Smooth muscle cell (in vitro differentiated cells): ENCODE results near the gene SLC41A1. TPM values are rescaled to one million over a fixed set of nuclear protein-coding genes. Genes with fewer than 3 reads are reported as not detected.

Source experiments
- DNase-seq: peaks from one replicate; lab custom pipeline; 2025; ENCODE audit not compliant: unreplicated experiment; lab: John Stamatoyannopoulos, UW
- H2AFZ ChIP-seq: fragments of 200-600 bp; sonication (generic); 2 replicates; pipeline ENCODE4 v1.6.0; 2016; ENCODE audit warnings: antibody characterized with exemption, low read depth, mild to moderate bottlenecking
- H3F3A ChIP-seq: fragments of 200-600 bp; sonication (generic); 2 replicates; pipeline ENCODE4 v1.6.0; 2017; ENCODE audit warnings: antibody characterized with exemption, low read depth
- H3K27ac ChIP-seq: fragments of 200-600 bp; sonication (generic); 2 replicates; pipeline ENCODE4 v1.5.1; 2016; ENCODE audit warnings: low read depth, mild to moderate bottlenecking
- H3K27me3 ChIP-seq: fragments of 200-600 bp; sonication (generic); 2 replicates; pipeline ENCODE4 v1.6.1; 2016; ENCODE audit warnings: low read depth, mild to moderate bottlenecking
- H3K36me3 ChIP-seq: fragments of 200-600 bp; sonication (generic); 2 replicates; pipeline ENCODE4 v1.5.1; 2016; ENCODE audit warnings: low read depth
- H3K4me1 ChIP-seq: fragments of 200-600 bp; sonication (generic); 2 replicates; pipeline ENCODE4 v1.5.1; 2016; ENCODE audit warnings: low read depth
- H3K4me2 ChIP-seq: fragments of 200-600 bp; sonication (generic); 2 replicates; pipeline ENCODE4 v1.6.0; 2016; ENCODE audit warnings: mild to moderate bottlenecking
- H3K4me3 ChIP-seq: fragments of 200-600 bp; sonication (generic); 2 replicates; pipeline ENCODE4 v1.5.1; 2016; ENCODE audit warnings: mild to moderate bottlenecking
- H3K79me2 ChIP-seq: fragments of 200-600 bp; sonication (generic); 2 replicates; pipeline ENCODE4 v1.6.0; 2016; ENCODE audit warnings: low read depth, mild to moderate bottlenecking
- H3K9ac ChIP-seq: fragments of 200-600 bp; sonication (generic); 2 replicates; pipeline ENCODE4 v1.6.0; 2016; ENCODE audit warnings: low read depth
- H3K9me3 ChIP-seq: fragments of 200-600 bp; sonication (generic); replicated peaks from 2 replicates; pipeline ENCODE4 v1.5.1; 2016; ENCODE audit warnings: low read depth
- H4K20me1 ChIP-seq: fragments of 200-600 bp; sonication (generic); 2 replicates; pipeline ENCODE4 v1.6.0; 2016; ENCODE audit warnings: low read depth
- WGBS: methylation state at CpG from one replicate; pipeline ENCODE4 v1.1.7; 2016; ENCODE audit warnings: low lambda C conversion rate; 5-methylcytosine and 5-hydroxymethylcytosine counted together
- polyA plus RNA-seq: library from polyadenylated mRNA; unstranded; fragments of >200 nt; fragmentation: Nextera tagmentation; extraction: Ambion mirVana; gene quantifications from 2 replicates; pipeline ENCODE4 v1.2.1, GENCODE V29; 2016
- total RNA-seq: library from RNA; depleted of rRNA; stranded (reverse); fragments of >200 nt; gene quantifications from 2 replicates; pipeline ENCODE4 v1.2.3, GENCODE V29; 2014
- TF ChIP-seq, protein P1 (sequence below): fragments of 200-600 bp; sonication (generic); IDR thresholded peaks from 2 replicates; pipeline ENCODE4 v1.5.1; 2017; ENCODE audit warnings: borderline replicate concordance, mild to moderate bottlenecking, antibody characterized with exemption; ENCODE audit not compliant: insufficient read depth, poor library complexity, severe bottlenecking

The SLC41A1 gene
- total and polyA plus RNA-seq, 2 experiments from 2014 or later: 22.3 to 23.2 TPM

DNA sequence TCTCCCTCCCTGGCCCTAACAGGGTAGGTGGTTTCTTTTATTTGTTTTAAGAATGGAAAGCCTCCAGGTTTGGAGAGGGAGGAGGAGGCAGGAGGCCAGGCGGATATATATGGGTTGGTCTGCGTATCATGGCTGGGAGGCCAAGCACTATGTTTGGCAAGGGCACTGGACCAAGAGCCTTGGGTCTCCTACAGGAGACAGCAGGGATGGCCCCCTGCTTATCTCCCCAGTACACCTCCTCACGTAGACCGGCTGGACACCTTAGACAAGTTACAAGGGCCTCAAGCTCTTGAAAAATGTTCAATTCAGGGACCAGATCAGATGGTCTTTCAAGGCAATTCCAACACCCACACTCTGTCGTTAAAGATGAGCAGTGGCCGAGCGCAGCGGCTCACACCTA is 10.9 kb downstream of the SLC41A1 start:
- no peaks in the 10 kb centered on the region for H3K4me1 ChIP-seq
- H3K9me3 ChIP-seq: no peaks in the 10 kb centered on the region
- H3K36me3 ChIP-seq: no peaks in the 10 kb centered on the region
- no peaks in the 10 kb centered on the region for H3K27me3 ChIP-seq
- no peak overlapping the region for H3K27ac ChIP-seq
- H2AFZ ChIP-seq: no peak overlapping the region
- H3K4me2 ChIP-seq: no peak overlapping the region
- WGBS: 98% methylated on average over 8 of the region's 8 CpGs
- H3K4me3 ChIP-seq: no peak overlapping the region
- DNase-seq: no peak
- no peaks in the 10 kb centered on the region for H3F3A ChIP-seq
- H3K79me2 ChIP-seq: peaks cover 7% of the 10 kb centered on the region
- TF ChIP-seq, protein P1, sequence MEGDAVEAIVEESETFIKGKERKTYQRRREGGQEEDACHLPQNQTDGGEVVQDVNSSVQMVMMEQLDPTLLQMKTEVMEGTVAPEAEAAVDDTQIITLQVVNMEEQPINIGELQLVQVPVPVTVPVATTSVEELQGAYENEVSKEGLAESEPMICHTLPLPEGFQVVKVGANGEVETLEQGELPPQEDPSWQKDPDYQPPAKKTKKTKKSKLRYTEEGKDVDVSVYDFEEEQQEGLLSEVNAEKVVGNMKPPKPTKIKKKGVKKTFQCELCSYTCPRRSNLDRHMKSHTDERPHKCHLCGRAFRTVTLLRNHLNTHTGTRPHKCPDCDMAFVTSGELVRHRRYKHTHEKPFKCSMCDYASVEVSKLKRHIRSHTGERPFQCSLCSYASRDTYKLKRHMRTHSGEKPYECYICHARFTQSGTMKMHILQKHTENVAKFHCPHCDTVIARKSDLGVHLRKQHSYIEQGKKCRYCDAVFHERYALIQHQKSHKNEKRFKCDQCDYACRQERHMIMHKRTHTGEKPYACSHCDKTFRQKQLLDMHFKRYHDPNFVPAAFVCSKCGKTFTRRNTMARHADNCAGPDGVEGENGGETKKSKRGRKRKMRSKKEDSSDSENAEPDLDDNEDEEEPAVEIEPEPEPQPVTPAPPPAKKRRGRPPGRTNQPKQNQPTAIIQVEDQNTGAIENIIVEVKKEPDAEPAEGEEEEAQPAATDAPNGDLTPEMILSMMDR: no peak
- no peak overlapping the region for H3K9ac ChIP-seq
- peaks cover 60% of the 10 kb centered on the region for H4K20me1 ChIP-seq

DNA sequence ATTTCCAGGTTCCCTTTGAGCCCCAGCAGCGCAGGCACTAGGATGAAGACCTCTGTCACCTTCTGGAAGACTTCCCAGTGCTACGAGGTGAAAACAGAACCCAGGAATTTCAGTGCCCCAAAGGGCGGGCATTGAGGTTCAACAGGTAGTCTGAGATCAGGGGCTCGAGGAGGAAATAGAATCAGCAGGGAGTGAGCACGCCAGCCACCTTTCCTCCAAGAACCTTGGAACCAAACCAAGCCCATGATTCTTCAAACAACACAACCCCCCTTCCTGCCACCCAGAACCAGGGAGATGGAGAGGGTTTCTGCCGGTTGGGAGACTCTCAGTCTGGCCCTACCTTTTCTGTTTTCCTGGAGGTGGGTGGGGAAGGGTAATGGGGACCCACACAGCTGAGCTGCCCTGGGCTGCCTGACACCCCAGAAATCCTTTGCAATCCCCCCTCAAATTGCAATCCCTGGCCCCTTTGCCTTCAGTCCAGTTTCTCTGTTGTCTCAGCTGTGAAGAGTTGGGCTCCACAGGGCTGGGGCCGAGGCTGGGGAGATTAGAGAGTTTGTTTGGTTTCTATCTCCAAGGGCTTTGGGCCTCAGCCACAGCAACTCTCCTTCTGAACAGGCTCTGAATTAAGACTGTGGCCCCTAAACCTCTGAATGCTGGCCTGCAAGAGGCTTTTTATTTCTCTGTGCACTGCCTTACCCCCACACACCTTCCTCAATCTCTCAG is 11.9 kb downstream of the SLC41A1 start:
- H4K20me1 ChIP-seq: peaks cover 51% of the 10 kb centered on the region
- no peaks in the 10 kb centered on the region for H3K4me1 ChIP-seq
- H3K27ac ChIP-seq: no peak overlapping the region
- H2AFZ ChIP-seq: no peak overlapping the region
- no peak overlapping the region for H3K4me3 ChIP-seq
- WGBS: 89% methylated on average over 7 of the region's 7 CpGs
- H3F3A ChIP-seq: no peaks in the 10 kb centered on the region
- peaks cover 4% of the 10 kb centered on the region for H3K79me2 ChIP-seq
- H3K27me3 ChIP-seq: no peaks in the 10 kb centered on the region
- H3K36me3 ChIP-seq: no peaks in the 10 kb centered on the region
- no peak overlapping the region for H3K9ac ChIP-seq
- H3K9me3 ChIP-seq: no peaks in the 10 kb centered on the region
- no peak overlapping the region for H3K4me2 ChIP-seq
- no peak for DNase-seq
- TF ChIP-seq, protein P1: no peak

DNA sequence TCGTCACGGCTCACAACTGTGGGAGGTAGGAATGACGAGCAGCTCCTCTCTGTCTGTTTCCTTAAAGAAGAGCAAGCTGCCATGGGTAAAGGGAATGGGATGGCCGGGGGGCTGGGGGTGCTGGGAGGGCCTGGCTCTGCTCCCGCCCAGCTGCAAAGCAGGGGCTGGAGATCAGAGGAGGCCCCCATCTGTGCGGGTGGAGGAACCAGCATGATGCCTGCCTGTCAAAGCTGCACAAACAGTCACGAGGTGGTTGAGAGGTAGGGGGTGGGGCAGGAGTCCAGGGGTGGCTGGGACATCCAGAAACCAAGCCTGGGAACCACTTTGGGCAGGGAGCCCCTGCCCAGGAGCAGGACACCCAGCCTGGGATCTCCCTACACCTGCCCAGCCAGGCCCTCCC is 12.6 kb downstream of the SLC41A1 start:
- Histone ChIP-seq H3F3A (no peaks in the 10 kb centered on the region), H3K36me3 (no peaks in the 10 kb centered on the region), H3K4me3 (no peak overlapping the region), H3K4me2 (no peak overlapping the region), H3K9me3 (no peaks in the 10 kb centered on the region), H3K27me3 (no peaks in the 10 kb centered on the region), H4K20me1 (peaks cover 44% of the 10 kb centered on the region), H3K4me1 (no peaks in the 10 kb centered on the region), H3K27ac (no peak overlapping the region), H3K9ac (no peak overlapping the region), H2AFZ (no peak overlapping the region), H3K79me2 (peaks cover under 1% of the 10 kb centered on the region)
- no peak for DNase-seq
- TF ChIP-seq, protein P1: no peak
- 93% methylated on average over 7 of the region's 7 CpGs for WGBS

DNA sequence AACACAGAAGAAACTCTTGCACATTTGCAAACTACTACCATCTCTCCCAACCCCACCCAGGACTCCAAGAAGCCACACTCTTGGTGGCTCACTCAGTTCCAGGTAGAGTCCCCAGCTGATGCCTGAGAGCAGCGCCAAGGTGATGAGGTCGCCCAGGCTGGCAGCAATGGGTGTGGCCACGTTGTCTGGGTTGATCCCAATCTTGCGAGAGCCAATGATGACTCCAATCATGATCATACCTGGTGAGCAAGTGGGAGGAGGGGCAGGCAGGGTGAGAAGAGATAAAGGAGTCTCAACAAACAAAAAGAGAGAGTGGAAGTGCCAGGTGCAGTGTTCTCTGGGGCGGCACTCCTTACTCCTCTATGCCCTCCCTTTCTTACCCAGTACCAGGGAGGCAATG is 14.4 kb downstream of the SLC41A1 start:
- Histone ChIP-seq H3K9me3 (no peaks in the 10 kb centered on the region), H2AFZ (no peak overlapping the region), H3K36me3 (no peaks in the 10 kb centered on the region), H3K4me1 (no peaks in the 10 kb centered on the region), H3K27ac (no peak overlapping the region), H3K4me3 (no peak overlapping the region), H3K4me2 (no peak overlapping the region), H3K27me3 (no peaks in the 10 kb centered on the region), H3F3A (no peaks in the 10 kb centered on the region), H3K79me2 (no peaks in the 10 kb centered on the region), H3K9ac (no peak overlapping the region), H4K20me1 (peaks cover 26% of the 10 kb centered on the region)
- DNase-seq: no peak
- TF ChIP-seq, protein P1: no peak
- WGBS: 84% methylated on average over 5 of the region's 5 CpGs
